AG04449 (cell line): ENCODE results near the gene HIVEP2.
A peak's percentile ranks its signal among the peaks of the same experiment; 100 is the strongest.

ENCODE experiments used
- CTCF ChIA-PET: fragments of 350-600 bp; formaldehyde crosslinking; extraction: SDS; loops from one replicate; lab custom pipeline; 2021; ENCODE audit warnings: antibody characterized with exemption; lab: Yijun Ruan, JAX
- POLR2A ChIA-PET: fragments of 400-600, 350-600 bp; formaldehyde crosslinking; extraction: SDS; loops from one replicate; lab custom pipeline; 2020; ENCODE audit warnings: antibody characterized with exemption, inconsistent platforms; lab: Yijun Ruan, JAX
- DNase-seq: peaks from one replicate; pipeline ENCODE4 v3.0.0-alpha.2; 2010; ENCODE audit warnings: low read depth, low spot score
- H3K4me3 ChIP-seq: 2 replicates; pipeline ENCODE4 v1.5.1; 2011; ENCODE audit warnings: low read depth, mild to moderate bottlenecking, control low read depth, low read length
- CTCF ChIP-seq: IDR thresholded peaks from one replicate; pipeline ENCODE4 v1.5.1; 2011; ENCODE audit warnings: mild to moderate bottlenecking, moderate library complexity, low read length, control low read depth, inconsistent platforms; ENCODE audit not compliant: insufficient read depth; ENCODE audit errors: missing control alignments

Gene HIVEP2

GRCh38 chr6:142821164-142821716, 123.7 kb downstream of the HIVEP2 start:
- POLR2A ChIA-PET = no interaction called here
- no peak for DNase-seq
- CTCF ChIA-PET = no interaction called here
- TF ChIP-seq CTCF = no peak
- no peak overlapping the region for H3K4me3 ChIP-seq

GRCh38 chr6:142820338-142821051, 124.5 kb downstream of the HIVEP2 start:
- peak overlapping the region; percentile 24 for H3K4me3 ChIP-seq
- POLR2A ChIA-PET = interaction anchor here (0.6 kb wide), 1 partner anchor 18 kb away, joined by 3 read pairs; no protein-coding TSS in a partner anchor
- no peak for DNase-seq
- CTCF ChIA-PET = interaction anchor here (1.5 to 1.8 kb wide), 3 partner anchors 10 to 664 kb away, joined by 4 to 8 read pairs (median 4); no protein-coding TSS in a partner anchor
- no peak for TF ChIP-seq CTCF

GRCh38 chr6:142819603-142820337, 125.2 kb downstream of the HIVEP2 start:
- no peak for TF ChIP-seq CTCF
- ChIA-PET CTCF (interaction anchor here (0.9 to 1.8 kb wide), 5 partner anchors 9 to 664 kb away, joined by 3 to 8 read pairs (median 4); no protein-coding TSS in a partner anchor), POLR2A (interaction anchor here (0.6 kb wide), 2 partner anchors 9 to 17 kb away, joined by 3 to 4 read pairs; no protein-coding TSS in a partner anchor)
- DNase-seq = no peak
- H3K4me3 ChIP-seq = peak overlapping the region; percentile 24

- no peak for DNase-seq
- CTCF ChIA-PET = no interaction called here
- POLR2A ChIA-PET = no interaction called here
- no peak for TF ChIP-seq CTCF
- H3K4me3 ChIP-seq = no peak overlapping the region
These were observed 128.5 kb downstream of the HIVEP2 start for GRCh38 chr6:142816486-142816885.

- no peak overlapping the region for H3K4me3 ChIP-seq
- DNase-seq = no peak
- TF ChIP-seq CTCF = no peak
- POLR2A ChIA-PET = no interaction called here
- CTCF ChIA-PET = no interaction called here
These were observed 128.9 kb downstream of the HIVEP2 start for GRCh38 chr6:142816031-142816430.

- POLR2A ChIA-PET = no interaction called here
- H3K4me3 ChIP-seq = no peak overlapping the region
- no peak for TF ChIP-seq CTCF
- DNase-seq = no peak
- CTCF ChIA-PET = interaction anchor here (1.0 kb wide), 1 partner anchor 16 kb away, joined by 3 read pairs; no protein-coding TSS in a partner anchor
These were observed 133.1 kb downstream of the HIVEP2 start for GRCh38 chr6:142811923-142812322.
